C4-2B (cell line): ENCODE data around the gene BCAR3.
"Not testable (repeated sequence)": the region's sequence is repeated elsewhere in the genome, so short reads cannot be mapped to it uniquely, and the experiment has no call there.

Source experiments
- H3K27ac ChIP-seq: fragments of 450-650 bp; 2 replicates; pipeline ENCODE4 v1.5.1; 2017
- ZFX ChIP-seq: fragments of 450-650 bp; IDR thresholded peaks from 2 replicates; pipeline ENCODE4 v1.6.1; 2017
- TF ChIP-seq, protein P1 (sequence below): fragments of 450-650 bp; conservative IDR thresholded peaks from 2 replicates; pipeline ENCODE4 v1.5.1; 2017; ENCODE audit warnings: mild to moderate bottlenecking

BCAR3 gene

DNA sequence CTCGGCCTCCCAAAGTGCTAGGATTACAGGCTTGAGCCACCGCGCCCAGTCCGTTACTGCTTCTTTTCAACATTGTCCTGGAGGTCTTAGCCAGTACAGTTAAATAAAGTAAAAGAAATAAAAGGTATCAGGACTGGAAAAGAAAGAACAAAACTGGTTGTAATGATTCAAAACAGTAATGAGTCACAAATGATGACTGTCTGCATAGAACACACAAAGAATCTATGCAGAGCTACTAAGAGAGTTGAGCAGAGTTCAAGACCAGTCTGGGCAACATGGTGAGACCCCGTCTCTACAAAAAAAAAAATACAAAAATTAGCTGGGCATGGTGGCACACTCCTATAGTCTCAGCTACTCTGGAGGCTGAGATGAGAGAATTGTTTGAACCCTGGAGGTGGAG, 23.4 kb downstream of the BCAR3 start:
- H3K27ac ChIP-seq = no peak overlapping the region
- TF ChIP-seq, protein P1, sequence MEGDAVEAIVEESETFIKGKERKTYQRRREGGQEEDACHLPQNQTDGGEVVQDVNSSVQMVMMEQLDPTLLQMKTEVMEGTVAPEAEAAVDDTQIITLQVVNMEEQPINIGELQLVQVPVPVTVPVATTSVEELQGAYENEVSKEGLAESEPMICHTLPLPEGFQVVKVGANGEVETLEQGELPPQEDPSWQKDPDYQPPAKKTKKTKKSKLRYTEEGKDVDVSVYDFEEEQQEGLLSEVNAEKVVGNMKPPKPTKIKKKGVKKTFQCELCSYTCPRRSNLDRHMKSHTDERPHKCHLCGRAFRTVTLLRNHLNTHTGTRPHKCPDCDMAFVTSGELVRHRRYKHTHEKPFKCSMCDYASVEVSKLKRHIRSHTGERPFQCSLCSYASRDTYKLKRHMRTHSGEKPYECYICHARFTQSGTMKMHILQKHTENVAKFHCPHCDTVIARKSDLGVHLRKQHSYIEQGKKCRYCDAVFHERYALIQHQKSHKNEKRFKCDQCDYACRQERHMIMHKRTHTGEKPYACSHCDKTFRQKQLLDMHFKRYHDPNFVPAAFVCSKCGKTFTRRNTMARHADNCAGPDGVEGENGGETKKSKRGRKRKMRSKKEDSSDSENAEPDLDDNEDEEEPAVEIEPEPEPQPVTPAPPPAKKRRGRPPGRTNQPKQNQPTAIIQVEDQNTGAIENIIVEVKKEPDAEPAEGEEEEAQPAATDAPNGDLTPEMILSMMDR = no peak
- TF ChIP-seq ZFX = no peak

DNA sequence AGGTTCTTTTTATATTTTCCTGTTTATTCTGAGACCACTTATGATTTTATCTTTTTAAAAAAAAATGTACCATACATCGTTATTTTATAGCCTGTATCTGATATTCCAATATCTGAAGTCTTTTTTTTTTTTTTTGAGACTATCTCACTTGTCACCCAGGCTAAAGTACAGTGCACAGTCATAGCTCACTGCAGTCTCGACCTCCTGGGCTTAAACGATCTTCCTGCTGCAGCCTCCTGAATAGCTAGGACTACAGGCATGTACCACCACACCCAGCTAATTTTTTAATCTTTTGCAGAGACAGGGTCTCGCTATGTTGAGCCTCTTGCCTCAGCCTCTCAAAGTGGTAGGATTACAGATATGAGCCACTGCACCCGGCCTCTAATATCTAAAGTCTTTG, 25.1 kb downstream of the BCAR3 start:
- no peak overlapping the region for H3K27ac ChIP-seq
- no peak for TF ChIP-seq ZFX
- TF ChIP-seq, protein P1 = no peak

DNA sequence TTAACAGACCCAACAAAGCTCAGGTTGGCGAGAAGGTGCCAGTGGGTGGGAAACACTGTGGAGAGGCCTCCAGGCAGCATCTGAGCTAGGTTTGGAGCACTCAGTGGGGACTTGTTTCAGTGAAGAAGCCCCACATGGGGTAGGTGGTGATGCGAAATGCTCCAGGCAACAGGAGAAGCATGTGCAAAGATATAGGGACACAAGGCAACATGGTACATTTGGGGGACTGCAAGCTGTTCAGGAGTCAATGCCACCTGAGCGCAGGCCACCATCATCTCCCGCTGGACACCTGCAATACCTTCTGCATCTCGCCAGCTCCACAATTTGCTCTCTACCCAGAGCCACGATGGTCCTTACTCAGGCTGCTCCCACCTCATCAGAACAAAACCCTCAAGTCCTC, 28.0 kb downstream of the BCAR3 start:
- no peak overlapping the region for H3K27ac ChIP-seq
- TF ChIP-seq ZFX = no peak
- TF ChIP-seq, protein P1 = no peak

DNA sequence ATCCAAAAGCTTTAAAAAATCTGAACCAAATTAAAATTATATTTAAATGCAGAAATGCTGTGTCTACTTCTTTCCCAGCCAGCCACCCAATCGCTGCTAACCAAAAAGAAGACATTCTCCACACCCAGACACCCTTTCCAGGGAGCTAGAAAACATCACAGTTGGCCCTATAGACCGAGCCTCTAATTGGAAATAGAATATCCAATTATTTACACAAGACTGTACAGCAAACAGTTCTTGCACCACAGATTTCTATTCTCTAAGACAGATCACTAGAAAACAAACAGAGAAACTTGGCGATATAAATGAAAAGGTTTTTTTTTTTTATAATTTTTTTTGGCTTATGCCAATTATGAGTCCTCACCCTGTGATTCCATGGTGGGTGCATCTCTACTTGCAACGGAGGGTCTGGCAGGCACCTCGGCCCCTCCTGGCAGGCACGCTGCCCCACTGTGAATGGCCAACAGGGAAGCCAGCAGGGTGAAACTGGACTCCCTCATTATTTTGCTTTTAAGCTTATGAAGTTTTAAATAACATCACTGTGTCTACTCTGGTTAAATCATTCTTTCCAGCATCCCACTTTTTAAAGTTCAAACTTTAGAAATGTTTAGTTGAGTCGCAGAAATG, 29.2 kb downstream of the BCAR3 start:
- H3K27ac ChIP-seq = no peak overlapping the region
- TF ChIP-seq, protein P1 = no peak
- no peak for TF ChIP-seq ZFX

DNA sequence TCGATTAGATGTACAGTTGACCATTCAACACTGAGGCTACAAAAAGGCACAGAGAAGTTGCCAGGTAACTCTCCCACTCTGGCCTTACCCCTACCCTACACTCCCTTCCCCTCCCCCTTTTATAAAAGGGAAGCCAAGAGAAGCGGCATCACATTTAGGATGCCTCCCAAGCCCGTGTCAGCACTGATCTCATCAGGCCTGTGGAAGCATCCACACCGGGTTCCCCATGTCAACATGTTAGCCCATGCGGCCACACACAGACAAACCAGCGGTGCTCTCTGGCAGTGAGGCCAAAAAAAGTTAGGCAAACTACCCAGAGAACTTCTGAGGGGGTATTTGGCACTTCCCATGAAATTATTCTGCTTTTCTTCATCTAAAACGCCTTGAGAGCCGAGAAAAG, 29.9 kb downstream of the BCAR3 start:
- TF ChIP-seq ZFX = no peak
- TF ChIP-seq, protein P1 = no peak
- no peak overlapping the region for H3K27ac ChIP-seq

DNA sequence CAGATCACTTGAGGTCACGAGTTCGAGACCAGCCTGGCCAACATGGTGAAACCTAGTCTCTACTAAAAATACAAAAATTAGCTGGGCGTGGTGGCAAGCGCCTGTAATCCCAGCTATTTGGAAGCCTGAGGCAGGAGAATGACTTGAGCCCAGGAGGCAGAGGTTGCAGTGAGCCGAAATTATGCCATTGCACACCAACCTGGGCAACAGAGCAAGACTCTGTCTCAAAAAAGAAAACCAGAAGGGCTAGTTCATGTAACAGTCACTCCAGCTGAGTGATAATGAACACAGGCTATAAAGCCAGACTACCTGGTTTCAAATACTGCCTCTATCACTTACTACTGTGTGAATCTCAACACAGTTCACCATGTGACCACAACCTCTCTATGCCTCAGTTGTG, 31.5 kb downstream of the BCAR3 start:
- H3K27ac ChIP-seq = not testable (repeated sequence)

DNA sequence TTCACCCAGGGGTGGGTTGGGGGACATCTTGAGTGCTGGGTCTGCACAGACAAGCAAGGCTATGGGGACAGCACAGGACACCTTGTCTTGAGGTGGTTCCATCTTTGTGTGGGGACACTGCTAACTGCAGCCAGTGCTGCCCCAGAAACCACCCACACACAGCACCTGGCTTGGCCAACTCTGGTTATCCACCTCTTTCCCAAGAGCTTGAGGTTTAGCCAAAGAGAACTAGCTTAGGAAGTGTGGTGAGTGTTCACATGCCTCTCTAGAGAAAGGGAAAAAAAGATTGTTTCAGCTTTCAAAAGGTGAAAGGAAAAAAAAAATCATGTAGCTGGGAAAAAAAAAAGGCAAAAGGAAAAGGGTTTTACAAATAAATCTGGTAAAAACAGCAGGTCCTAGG, 32.4 kb downstream of the BCAR3 start:
- no peak overlapping the region for H3K27ac ChIP-seq
- TF ChIP-seq, protein P1 = no peak
- no peak for TF ChIP-seq ZFX

DNA sequence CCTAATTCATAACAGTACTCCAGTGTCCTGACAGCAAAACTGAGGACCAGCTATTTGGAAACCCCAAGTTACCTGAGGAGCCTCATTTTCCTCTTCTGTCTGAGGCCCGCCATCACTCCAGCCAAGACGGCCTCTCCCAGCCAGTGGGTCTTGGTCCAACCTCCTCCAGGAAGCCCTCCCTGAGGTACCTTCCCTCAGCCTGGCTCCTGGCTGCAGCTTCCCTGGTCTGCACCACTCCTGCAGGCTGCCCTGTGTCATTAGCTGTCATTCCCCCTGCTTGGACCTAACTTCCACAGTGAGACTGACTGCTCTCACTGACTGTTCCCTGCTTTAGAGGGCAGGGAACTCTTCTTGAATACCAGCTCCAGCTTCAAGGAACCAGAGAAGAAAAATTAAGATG, 33.0 kb downstream of the BCAR3 start:
- no peak overlapping the region for H3K27ac ChIP-seq
- no peak for TF ChIP-seq ZFX
- TF ChIP-seq, protein P1 = no peak
